Dermis blood vessel endothelial cell (primary cell): ENCODE measurements around the gene CHST2. TPM values are rescaled to one million over a fixed set of nuclear protein-coding genes. Genes with fewer than 3 reads are reported as not detected.
A peak's percentile ranks its signal among the peaks of the same experiment; 100 is the strongest.

Experiments used
- DNase-seq: peaks from one replicate; pipeline ENCODE4 v3.0.0; 2010
- total RNA-seq: library from RNA; depleted of rRNA; stranded (reverse); fragments of >200 nt; gene quantifications from 2 replicates; pipeline ENCODE4 v1.2.3, GENCODE V29; 2014

Gene CHST2
- total RNA-seq, 1 donor from 2014 or later = 7.8 TPM

DNA sequence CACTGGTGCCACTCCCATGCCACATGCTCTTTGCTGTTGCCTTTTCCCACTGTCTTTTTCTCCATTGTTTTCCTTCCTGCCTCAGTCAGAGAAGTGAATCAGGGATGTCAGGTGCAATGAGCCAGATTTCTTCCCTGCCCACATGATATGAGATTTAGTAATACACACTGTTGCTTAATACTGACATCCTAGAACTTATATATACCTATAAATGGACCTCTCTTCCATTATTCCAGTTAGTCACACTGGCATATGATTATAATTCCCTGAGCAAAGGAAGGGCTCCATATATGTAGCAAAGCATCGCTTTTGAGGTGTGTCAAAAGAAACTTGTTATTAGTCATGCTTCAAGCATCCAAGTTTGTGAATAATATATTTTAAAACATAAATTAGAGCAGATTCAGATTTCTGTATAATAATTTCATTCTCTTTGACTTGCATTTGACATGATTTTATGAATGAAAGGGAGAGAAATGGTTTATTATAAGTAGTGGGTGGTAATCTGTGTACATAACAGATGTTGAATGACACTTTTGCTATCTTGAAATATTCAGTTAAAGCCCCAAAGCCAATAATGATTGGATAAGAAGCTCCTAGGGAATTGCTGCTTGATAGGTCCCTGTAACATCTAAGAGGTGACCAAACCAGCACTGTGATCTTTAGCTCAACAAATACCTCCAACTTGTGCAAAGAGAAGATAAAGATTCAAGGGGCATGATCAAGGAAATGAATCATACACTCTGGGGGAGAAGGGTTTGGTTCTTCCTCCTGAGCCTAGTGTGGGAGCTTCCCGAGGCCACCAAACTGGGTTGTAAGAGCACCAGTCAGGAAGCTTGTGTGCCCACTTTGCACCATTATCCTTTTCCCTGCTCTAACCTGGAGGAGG is 48.6 kb downstream of the CHST2 start:
- peak; percentile 31 for DNase-seq

GRCh38 chr3:143168855-143169192 is 49.3 kb downstream of the CHST2 start:
- DNase-seq = no peak

- DNase-seq = no peak
Observed at GRCh38 chr3:143170074-143170473, 50.5 kb downstream of the CHST2 start.

DNA sequence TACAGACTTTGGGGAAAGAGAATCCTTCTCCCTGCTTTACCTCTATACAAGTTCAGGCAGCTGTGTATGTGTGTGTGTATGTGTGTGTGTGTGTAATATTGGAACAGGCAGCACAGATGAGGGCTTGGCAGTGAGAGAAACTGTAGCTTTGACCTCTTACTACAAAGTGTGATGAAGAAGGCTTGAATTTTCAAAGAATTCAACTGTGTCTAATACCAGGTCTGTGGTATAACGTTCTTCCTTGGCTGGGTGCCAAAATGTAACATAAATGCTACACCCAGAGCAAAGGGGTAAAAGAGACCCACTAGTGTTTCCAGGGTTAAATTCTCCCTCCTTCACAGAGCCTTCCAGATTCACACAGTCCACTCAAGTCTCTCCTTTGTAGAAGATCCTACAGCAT is 51.1 kb downstream of the CHST2 start:
- no peak for DNase-seq

- no peak for DNase-seq
Observed at GRCh38 chr3:143171141-143171980, 51.8 kb downstream of the CHST2 start.

DNA sequence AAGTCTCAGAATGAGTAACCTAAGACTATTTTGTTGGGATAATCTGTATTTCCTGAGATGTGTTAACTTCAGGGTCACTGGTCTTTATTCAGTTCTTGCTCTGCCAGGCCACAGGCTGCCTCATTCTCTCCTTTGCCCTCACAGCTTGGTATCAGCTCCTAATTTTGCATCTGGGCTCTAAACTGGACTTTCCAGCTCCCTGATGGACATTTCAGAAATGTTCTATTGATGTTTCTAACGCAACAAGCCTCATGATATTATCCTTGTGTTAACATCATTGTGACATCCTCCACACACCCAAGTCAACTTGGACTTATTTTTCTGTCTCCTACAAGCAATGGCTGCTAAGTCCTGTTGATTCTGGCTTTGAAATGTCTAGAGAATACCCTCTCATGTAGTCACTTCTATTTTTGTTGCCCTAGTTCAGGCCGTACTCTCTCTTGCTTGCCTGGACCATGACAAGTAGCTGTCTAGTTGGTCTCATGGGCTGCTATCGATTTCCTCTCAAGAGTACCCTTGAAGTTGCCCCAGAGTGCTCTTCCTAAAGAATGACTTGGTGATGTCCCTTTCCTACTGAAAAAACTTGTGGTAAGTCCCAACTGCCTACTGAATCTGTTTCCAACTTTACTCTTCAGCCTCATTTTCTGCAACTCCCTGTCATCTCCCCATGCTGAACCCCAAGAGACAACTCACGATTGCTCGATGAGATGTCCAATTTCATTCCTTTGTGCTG is 52.7 kb downstream of the CHST2 start:
- no peak for DNase-seq

DNA sequence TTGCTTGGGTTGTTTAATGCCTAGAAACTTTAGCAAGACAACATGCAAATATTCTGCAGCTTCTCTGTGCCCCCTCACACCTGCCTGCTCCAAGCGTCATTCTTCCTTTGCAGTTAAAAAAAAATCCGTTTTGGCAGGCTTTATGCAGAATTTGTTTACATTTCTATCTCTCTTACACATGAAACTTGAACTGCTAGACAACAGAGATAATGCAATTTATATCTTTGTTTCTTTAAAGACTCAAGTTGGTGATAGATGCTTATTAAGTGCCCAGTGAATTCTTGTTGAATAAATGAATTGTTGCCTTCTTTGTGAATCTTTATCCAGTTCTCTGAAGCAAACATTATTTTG is 53.2 kb downstream of the CHST2 start:
- DNase-seq = no peak

- no peak for DNase-seq
Observed at GRCh38 chr3:143173242-143173641, 53.7 kb downstream of the CHST2 start.

Other genes with a start within 250 kb of the CHST2 start
- gene PCOLCE2, start 230.7 kb upstream of the CHST2 start, total RNA-seq = 0.23 and 0.68 TPM in 2 replicates
- gene PAQR9, start 156.1 kb upstream of the CHST2 start, total RNA-seq = not detected in 2 replicates
- 52.8 and 57.8 TPM in 2 replicates for gene U2SURP, start 118.2 kb upstream of the CHST2 start, total RNA-seq